Stimulated activated CD4-positive, alpha-beta T cell treated with anti-CD3 and anti-CD28 coated beads, Interleukin-1b, Interleukin-23, amount 100 ng/mL, for 24 hours (primary cell): ENCODE results near the gene FBXL22.

Experiments
- DNase-seq, 4 experiments: peaks; one replicate each; pipeline ENCODE4 v3.0.0-alpha.2; 2020; ENCODE audit warnings: low read depth in 4 of 4, low spot score in 1 of 4

The FBXL22 gene

GRCh38 chr15:63597038-63597790 lies at the start of gene FBXL22:
FBXL22 (plus strand) TSS chr15:63597387; CDS start chr15:63597393, 6 bp downstream.
- no peak for DNase-seq

GRCh38 chr15:63551400-63551799 lies 45.8 kb upstream of the FBXL22 start:
- no peak for DNase-seq

GRCh38 chr15:63553388-63553791 lies 43.8 kb upstream of the FBXL22 start:
- no peak for DNase-seq

- no peak for DNase-seq
These were observed 42.8 kb upstream of the FBXL22 start for GRCh38 chr15:63554337-63554927.

GRCh38 chr15:63555507-63555906 lies 41.7 kb upstream of the FBXL22 start:
- DNase-seq = no peak

- no peak for DNase-seq
These were observed 40.9 kb upstream of the FBXL22 start for GRCh38 chr15:63556246-63556645.

GRCh38 chr15:63556736-63557135 lies 40.5 kb upstream of the FBXL22 start:
- no peak for DNase-seq

GRCh38 chr15:63559753-63560152 lies 37.4 kb upstream of the FBXL22 start:
- DNase-seq = no peak

GRCh38 chr15:63560741-63561448 lies 36.3 kb upstream of the FBXL22 start:
- peak; percentile 9 to 61 (median 22) for DNase-seq

- DNase-seq = no peak
These were observed 33.1 kb upstream of the FBXL22 start for GRCh38 chr15:63564093-63564492.

- DNase-seq = no peak
These were observed 31.5 kb upstream of the FBXL22 start for GRCh38 chr15:63565536-63566186.

GRCh38 chr15:63572749-63573464 lies 24.3 kb upstream of the FBXL22 start:
- DNase-seq = no peak

GRCh38 chr15:63573533-63573932 lies 23.7 kb upstream of the FBXL22 start:
- DNase-seq = no peak

GRCh38 chr15:63575312-63575711 lies 21.9 kb upstream of the FBXL22 start:
- no peak for DNase-seq

GRCh38 chr15:63576441-63576840 lies 20.7 kb upstream of the FBXL22 start:
- DNase-seq = no peak

- DNase-seq = no peak
These were observed 15.0 kb upstream of the FBXL22 start for GRCh38 chr15:63582179-63582578.

- no peak for DNase-seq
These were observed 14.3 kb upstream of the FBXL22 start for GRCh38 chr15:63582718-63583426.

GRCh38 chr15:63586790-63587189 lies 10.4 kb upstream of the FBXL22 start:
- no peak for DNase-seq

GRCh38 chr15:63587527-63587926 lies 9.7 kb upstream of the FBXL22 start:
- no peak for DNase-seq

- no peak for DNase-seq
These were observed 8.4 kb upstream of the FBXL22 start for GRCh38 chr15:63588826-63589225.
